Measurements from ENCODE around the gene PRRC2B.

PRRC2B gene

DNA sequence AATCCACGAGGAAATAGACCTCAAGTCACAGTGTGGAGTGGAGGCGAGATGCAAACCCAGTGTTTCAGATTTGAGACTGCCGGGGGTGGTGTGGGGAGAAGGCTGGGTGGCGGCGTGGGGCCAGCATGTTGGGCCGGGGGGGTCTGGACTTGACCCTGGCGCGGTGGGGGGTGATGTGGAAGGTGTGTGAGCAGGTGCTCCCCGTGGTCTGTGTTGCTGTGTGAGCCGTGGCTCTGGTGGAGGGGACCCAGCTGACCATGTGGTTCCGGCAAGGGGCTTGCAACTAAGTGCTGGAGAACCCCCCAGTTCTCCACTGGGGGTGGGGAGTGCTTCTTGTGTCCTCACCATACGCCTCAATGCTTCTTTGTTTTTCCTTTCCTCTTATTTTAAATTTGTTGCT is 25.8 kb downstream of the PRRC2B start:
- TF ChIP-seq, protein P1, sequence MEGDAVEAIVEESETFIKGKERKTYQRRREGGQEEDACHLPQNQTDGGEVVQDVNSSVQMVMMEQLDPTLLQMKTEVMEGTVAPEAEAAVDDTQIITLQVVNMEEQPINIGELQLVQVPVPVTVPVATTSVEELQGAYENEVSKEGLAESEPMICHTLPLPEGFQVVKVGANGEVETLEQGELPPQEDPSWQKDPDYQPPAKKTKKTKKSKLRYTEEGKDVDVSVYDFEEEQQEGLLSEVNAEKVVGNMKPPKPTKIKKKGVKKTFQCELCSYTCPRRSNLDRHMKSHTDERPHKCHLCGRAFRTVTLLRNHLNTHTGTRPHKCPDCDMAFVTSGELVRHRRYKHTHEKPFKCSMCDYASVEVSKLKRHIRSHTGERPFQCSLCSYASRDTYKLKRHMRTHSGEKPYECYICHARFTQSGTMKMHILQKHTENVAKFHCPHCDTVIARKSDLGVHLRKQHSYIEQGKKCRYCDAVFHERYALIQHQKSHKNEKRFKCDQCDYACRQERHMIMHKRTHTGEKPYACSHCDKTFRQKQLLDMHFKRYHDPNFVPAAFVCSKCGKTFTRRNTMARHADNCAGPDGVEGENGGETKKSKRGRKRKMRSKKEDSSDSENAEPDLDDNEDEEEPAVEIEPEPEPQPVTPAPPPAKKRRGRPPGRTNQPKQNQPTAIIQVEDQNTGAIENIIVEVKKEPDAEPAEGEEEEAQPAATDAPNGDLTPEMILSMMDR (IDR thresholded peaks at IDR 0.05) = no peak

DNA sequence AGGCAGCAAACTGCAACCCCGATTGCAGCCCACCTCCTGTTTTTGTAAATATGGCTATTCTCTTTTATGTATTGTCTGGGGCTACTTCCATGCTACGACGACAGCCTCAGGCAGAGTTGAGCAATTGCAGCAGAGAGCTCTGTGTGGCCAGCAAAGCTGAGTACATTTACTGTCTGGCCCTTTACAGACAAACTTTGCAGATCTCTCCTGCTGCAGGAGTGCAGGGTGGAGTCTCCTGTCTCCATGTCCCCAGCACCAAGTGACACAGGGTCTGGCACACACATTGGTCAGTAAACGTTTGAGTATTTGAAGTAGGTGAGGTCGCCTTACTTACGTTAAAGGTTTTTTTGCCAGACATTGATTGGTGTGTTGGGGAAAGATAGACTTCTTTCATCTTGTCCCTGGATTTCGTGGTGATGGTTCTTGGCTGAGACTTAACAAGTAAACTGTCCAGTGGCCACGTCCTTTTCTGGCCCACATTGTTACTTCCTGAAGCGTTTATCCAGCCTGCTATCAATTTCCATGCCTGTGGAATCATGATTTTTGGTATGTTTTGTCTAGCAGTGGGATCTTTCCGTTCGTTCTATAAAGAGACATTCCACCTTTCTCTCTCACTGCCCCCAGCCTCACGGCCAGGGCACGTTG is 27.2 kb downstream of the PRRC2B start:
- TF ChIP-seq, protein P1 (IDR thresholded peaks at IDR 0.05) = no peak
- Histone ChIP-seq H3K4me3 (no peak overlapping the region), H3K27ac (peak overlapping the region in 1 of 2 donors; percentile 37)
- no peak for DNase-seq (ENCODE audit: low spot score)

More for the DNA sequence above, 25.8 kb downstream of the PRRC2B start:
- peak overlapping the region in 1 of 2 donors; percentile 5 for H3K27ac ChIP-seq
- no peak for DNase-seq (ENCODE audit: low spot score)
- H3K4me3 ChIP-seq = no peak overlapping the region

DNA sequence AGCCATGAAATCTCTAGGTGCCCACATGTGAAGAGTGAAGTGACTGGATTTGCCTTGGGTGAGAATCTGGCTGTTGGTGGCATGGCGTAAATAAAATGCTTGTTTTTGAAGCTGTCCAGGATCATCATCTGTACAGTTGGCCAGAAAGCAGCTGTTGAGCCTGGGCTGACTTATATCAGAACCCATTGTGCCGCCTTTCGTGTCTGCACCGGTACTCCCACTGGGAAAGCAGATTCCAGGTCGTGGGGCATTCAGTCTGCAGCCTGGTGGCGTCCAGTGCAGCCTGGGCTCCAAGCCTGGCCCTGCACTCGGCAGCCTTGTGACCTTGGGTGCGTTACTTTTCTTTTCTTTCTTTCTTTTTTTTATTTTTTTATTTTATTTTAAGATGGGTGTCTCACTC is 27.8 kb downstream of the PRRC2B start:
- no peak for DNase-seq (ENCODE audit: low spot score)
- H3K4me3 ChIP-seq = no peak overlapping the region

DNA sequence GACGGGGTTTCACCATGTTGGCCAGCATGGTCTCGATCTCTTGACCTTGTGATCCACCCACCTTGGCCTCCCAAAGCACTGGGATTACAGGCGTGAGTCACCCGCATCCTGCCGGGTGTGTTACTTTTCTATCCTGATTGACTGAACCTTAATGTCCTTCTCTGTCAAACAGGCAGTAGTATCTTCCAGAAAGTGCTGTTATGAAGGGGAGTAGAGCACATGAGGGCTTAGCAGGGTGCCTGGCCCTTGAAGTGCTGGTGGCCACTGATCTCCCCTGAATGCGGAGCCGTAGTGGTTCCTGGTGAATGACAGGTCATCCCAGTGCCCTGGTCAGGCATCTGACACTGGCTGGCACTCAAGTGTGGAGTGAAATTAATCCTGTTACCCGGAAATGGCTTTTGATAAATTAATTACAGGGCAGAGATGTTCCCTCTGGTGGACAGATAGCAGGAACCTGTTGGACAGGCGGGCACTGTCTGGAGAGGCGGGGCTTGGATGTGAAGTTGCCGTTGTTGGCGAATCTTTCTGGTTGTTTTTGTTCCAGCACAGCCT is 28.4 kb downstream of the PRRC2B start:
- no peak for DNase-seq (ENCODE audit: low spot score)
- peak overlapping the region; percentile 47 to 65 for H3K27ac ChIP-seq
- TF ChIP-seq, protein P1 (IDR thresholded peaks at IDR 0.05) = no peak
- H3K4me3 ChIP-seq = no peak overlapping the region

More for the DNA sequence above, 27.8 kb downstream of the PRRC2B start:
- TF ChIP-seq, protein P1 (IDR thresholded peaks at IDR 0.05) = no peak
- H3K27ac ChIP-seq = peak overlapping the region in 1 of 2 donors; percentile 37

DNA sequence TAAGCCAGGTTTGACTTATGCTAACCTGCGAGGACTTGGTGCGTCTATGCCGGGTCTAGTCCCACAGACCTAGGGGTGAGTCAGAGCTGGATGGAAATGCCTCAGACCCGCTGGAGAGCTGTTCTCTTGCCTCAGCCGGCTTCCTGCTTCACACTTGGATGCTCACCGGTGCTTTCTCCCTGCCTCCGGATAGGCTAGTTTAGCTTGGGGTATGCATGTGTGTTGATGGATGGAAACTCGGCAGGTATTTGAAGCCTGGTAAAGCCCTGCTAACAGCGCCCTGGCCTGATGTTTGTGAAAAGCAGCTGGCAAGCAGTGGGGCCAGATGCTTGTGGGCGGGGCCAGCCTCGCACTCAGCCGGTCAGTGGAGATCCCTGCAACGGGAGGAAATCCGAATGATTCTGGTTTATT is 29.3 kb downstream of the PRRC2B start:
- TF ChIP-seq, protein P1 (IDR thresholded peaks at IDR 0.05) = no peak
- Histone ChIP-seq H3K4me3 (peak overlapping the region; percentile 48), H3K27ac (peak overlapping the region; percentile 47 to 68)
- peak; percentile 79 for DNase-seq (ENCODE audit: low spot score)

DNA sequence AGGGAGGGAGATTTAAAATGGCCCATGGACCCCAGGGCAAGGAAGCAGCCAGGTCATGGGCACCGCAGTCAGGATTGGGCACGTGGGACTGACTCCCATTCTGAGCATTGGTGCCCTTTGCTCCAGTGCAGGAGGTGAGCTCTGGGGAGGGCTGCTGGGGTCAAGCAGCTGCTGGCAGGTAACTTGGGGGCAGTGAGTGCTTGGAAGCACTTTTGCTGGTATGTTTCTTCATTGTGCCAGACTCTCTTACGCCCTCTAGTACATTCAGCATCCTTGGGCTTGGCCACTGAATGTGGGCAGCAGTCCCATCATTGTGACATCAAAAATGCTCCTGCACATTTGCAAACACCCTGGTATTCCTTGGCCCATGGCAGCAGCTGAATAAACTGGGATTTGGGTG is 32.7 kb downstream of the PRRC2B start:
- TF ChIP-seq, protein P1 (IDR thresholded peaks at IDR 0.05) = no peak
- H3K4me3 ChIP-seq = no peak overlapping the region
- H3K27ac ChIP-seq = no peak overlapping the region
- no peak for DNase-seq (ENCODE audit: low spot score)
